Uterus (tissue), 4 donors: Measurements from ENCODE around the gene SALL3. TPM values are rescaled to one million over a fixed set of nuclear protein-coding genes. Genes with fewer than 3 reads are reported as not detected.

Experiments used
- DNase-seq, 2 donors: peaks; one replicate each; pipeline ENCODE4 v3.0.0-alpha.2; 2019 to 2020
- H3K27ac ChIP-seq, 2 donors: fragments of 200-600 bp; sonication (generic); 1 replicate in 1 of 2; 2 replicates in 1 of 2; pipeline ENCODE4 v1.5.1; 2016 to 2018
- H3K27me3 ChIP-seq, 2 donors: fragments of 200-600 bp; sonication (generic); one replicate each; pipeline ENCODE4 v1.5.1; 2018 to 2019; ENCODE audit warnings: control low read depth in 1 of 2
- H3K36me3 ChIP-seq, 2 donors: fragments of 200-600 bp; sonication (generic); one replicate each; pipeline ENCODE4 v1.5.1; 2019; ENCODE audit warnings: control low read depth in 1 of 2
- H3K4me1 ChIP-seq, 2 donors: fragments of 200-600 bp; sonication (generic); one replicate each; pipeline ENCODE4 v1.5.1; 2018 to 2019; ENCODE audit warnings: control low read depth in 1 of 2
- H3K4me3 ChIP-seq, 2 donors: fragments of 200-600 bp; sonication (generic); 1 replicate in 1 of 2; 2 replicates in 1 of 2; pipeline ENCODE4 v1.5.1; 2018 to 2019; ENCODE audit warnings: mild to moderate bottlenecking in 1 of 2
- H3K9me3 ChIP-seq, 2 donors: fragments of 200-600 bp; sonication (generic); one replicate each; pipeline ENCODE4 v1.5.1; 2019; ENCODE audit warnings: control low read depth in 1 of 2
- CTCF ChIP-seq, 4 experiments: fragments of 200-600 bp in 2 of 4; fragments of 450-650 bp in 2 of 4; sonication (generic) in 2 of 4; IDR thresholded peaks; one replicate each; pipeline ENCODE4 v1.5.1; 2016 to 2019; ENCODE audit warnings: antibody characterized with exemption in 4 of 4, mild to moderate bottlenecking in 2 of 4, moderate library complexity in 1 of 4
- POLR2A ChIP-seq, 2 donors: fragments of 450-650 bp; IDR thresholded peaks; one replicate each; pipeline ENCODE4 v1.6.1; 2016; ENCODE audit warnings: antibody characterized with exemption in 2 of 2, mild to moderate bottlenecking in 1 of 2, moderate library complexity in 1 of 2
- intact Hi-C: fragments of 100-400 bp; cut with DNase I; formaldehyde crosslinking; loops from one replicate; pipeline ENCODE4 v1.15.1; 2023; ENCODE audit warnings: low total_unique reads
- total RNA-seq, 4 donors: library from RNA; depleted of rRNA in 3 of 4; stranded (reverse); fragments of >200 nt in 3 of 4; gene quantifications; one replicate each; pipeline versions ENCODE4 v1.1.0 to v1.2.4, GENCODE V29; 2014 to 2023
- donor health status: DM: yes; HTN: yes; CAD: no.

The SALL3 gene
- total RNA-seq, 4 donors from 2014 or later, result 0.28 TPM; not detected in 3

- Histone ChIP-seq H3K27ac (no peak overlapping the region), H3K27me3 (no peaks in the 10 kb centered on the region), H3K9me3 (no peaks in the 10 kb centered on the region), H3K4me3 (no peak overlapping the region), H3K4me1 (no peaks in the 10 kb centered on the region), H3K36me3 (no peaks in the 10 kb centered on the region)
- intact Hi-C loops, result no loop called here
- TF ChIP-seq CTCF (IDR thresholded peaks at IDR 0.05) (no peak), POLR2A (IDR thresholded peaks at IDR 0.05) (no peak)
- no peak for DNase-seq
Measured at GRCh38 chr18:79006106-79006795, 26.6 kb downstream of the SALL3 start.

- Histone ChIP-seq H3K4me3 (no peak overlapping the region), H3K27ac (no peak overlapping the region), H3K27me3 (no peaks in the 10 kb centered on the region), H3K4me1 (no peaks in the 10 kb centered on the region), H3K36me3 (no peaks in the 10 kb centered on the region), H3K9me3 (no peaks in the 10 kb centered on the region)
- intact Hi-C loops, result no loop called here
- DNase-seq, result no peak
- no peak for TF ChIP-seq POLR2A (IDR thresholded peaks at IDR 0.05)
- no peak for TF ChIP-seq CTCF (IDR thresholded peaks at IDR 0.05)
Measured at GRCh38 chr18:79007440-79007839, 27.8 kb downstream of the SALL3 start.

- Histone ChIP-seq H3K27me3 (no peaks in the 10 kb centered on the region), H3K9me3 (no peaks in the 10 kb centered on the region), H3K27ac (no peak overlapping the region), H3K4me3 (no peak overlapping the region), H3K4me1 (no peaks in the 10 kb centered on the region), H3K36me3 (no peaks in the 10 kb centered on the region)
- intact Hi-C loops, result no loop called here
- no peak for DNase-seq
- no peak for TF ChIP-seq CTCF (IDR thresholded peaks at IDR 0.05)
- no peak for TF ChIP-seq POLR2A (IDR thresholded peaks at IDR 0.05)
Measured at GRCh38 chr18:79008356-79008940, 28.8 kb downstream of the SALL3 start.

GRCh38 chr18:79010802-79011201 is 31.2 kb downstream of the SALL3 start:
- DNase-seq, result no peak
- Histone ChIP-seq H3K9me3 (no peaks in the 10 kb centered on the region), H3K4me1 (no peaks in the 10 kb centered on the region), H3K4me3 (no peak overlapping the region), H3K27me3 (no peaks in the 10 kb centered on the region), H3K36me3 (no peaks in the 10 kb centered on the region), H3K27ac (no peak overlapping the region)
- no peak for TF ChIP-seq POLR2A (IDR thresholded peaks at IDR 0.05)
- no peak for TF ChIP-seq CTCF (IDR thresholded peaks at IDR 0.05)
- intact Hi-C loops, result no loop called here

- Histone ChIP-seq H3K4me3 (no peak overlapping the region), H3K27me3 (no peaks in the 10 kb centered on the region), H3K27ac (no peak overlapping the region), H3K36me3 (no peaks in the 10 kb centered on the region), H3K4me1 (no peaks in the 10 kb centered on the region), H3K9me3 (no peaks in the 10 kb centered on the region)
- DNase-seq, result no peak
- intact Hi-C loops, result no loop called here
- TF ChIP-seq CTCF (IDR thresholded peaks at IDR 0.05) (no peak), POLR2A (IDR thresholded peaks at IDR 0.05) (no peak)
Measured at GRCh38 chr18:79011300-79011870, 31.8 kb downstream of the SALL3 start.
